ENCODE data around the gene OR2T27.

Gene OR2T27

DNA sequence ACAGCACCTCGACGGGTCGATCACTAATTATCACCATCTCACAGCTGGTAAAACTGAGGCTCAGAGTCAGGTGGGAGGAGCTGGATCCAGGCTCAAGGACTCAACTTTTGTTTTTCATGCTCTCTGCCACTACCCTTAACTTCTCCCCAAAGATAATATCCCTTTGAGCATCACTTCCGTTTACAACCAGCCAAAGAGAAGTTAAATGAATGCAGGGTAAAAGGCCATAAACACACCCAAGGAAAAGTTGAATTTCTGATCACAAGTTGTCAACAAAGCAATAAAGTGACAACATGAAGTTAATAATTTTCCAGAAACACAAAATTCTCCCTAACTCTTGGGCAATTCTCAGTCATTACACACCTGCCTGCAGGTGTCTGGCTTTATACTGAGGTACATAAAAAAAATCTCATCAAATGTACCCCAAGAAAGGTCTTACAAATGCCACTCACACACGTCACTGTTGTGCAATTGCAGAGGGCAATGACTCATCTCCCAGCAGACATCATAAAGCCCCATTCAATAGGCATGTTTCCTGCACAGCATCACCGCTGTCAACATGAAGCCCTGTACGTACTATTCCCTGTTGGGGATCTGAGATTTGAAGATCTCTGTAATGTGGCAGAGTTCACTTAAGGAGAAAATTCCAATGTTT lies 23.8 kb downstream of the OR2T27 start:
- Histone ChIP-seq H3K27me3 (ENCODE audit: insufficient read depth, low read length) (no peaks in the 10 kb centered on the region), H2AFZ (ENCODE audit: low read length) (no peak overlapping the region), H3K9me2 (ENCODE audit: low read depth, low read length) (no peaks in the 10 kb centered on the region), H3K4me3 (ENCODE audit: low read depth, low read length, poor library complexity, severe bottlenecking) (no peak overlapping the region), H3K9me3 (ENCODE audit: low read length) (no peaks in the 10 kb centered on the region), H3K4me1 (ENCODE audit: insufficient read depth, low read length, severe bottlenecking) (no peaks in the 10 kb centered on the region), H3K36me3 (ENCODE audit: insufficient read depth, low read length) (no peaks in the 10 kb centered on the region), H3K9ac (ENCODE audit: low read length) (no peak overlapping the region), H3K27ac (ENCODE audit: low read depth, low read length, poor library complexity, severe bottlenecking) (no peak overlapping the region), H3K4me2 (ENCODE audit: low read length) (no peak overlapping the region), H3F3A (ENCODE audit: insufficient read depth, low read length) (no peaks in the 10 kb centered on the region), H3K79me2 (ENCODE audit: insufficient read depth, low read length) (no peaks in the 10 kb centered on the region), H4K20me1 (ENCODE audit: insufficient read depth, low read length) (no peaks in the 10 kb centered on the region)
- TF ChIP-seq EZH2 (IDR thresholded peaks at IDR 0.05; ENCODE audit: borderline replicate concordance, low read length): no peak
- TF ChIP-seq, protein P1, sequence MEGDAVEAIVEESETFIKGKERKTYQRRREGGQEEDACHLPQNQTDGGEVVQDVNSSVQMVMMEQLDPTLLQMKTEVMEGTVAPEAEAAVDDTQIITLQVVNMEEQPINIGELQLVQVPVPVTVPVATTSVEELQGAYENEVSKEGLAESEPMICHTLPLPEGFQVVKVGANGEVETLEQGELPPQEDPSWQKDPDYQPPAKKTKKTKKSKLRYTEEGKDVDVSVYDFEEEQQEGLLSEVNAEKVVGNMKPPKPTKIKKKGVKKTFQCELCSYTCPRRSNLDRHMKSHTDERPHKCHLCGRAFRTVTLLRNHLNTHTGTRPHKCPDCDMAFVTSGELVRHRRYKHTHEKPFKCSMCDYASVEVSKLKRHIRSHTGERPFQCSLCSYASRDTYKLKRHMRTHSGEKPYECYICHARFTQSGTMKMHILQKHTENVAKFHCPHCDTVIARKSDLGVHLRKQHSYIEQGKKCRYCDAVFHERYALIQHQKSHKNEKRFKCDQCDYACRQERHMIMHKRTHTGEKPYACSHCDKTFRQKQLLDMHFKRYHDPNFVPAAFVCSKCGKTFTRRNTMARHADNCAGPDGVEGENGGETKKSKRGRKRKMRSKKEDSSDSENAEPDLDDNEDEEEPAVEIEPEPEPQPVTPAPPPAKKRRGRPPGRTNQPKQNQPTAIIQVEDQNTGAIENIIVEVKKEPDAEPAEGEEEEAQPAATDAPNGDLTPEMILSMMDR (IDR thresholded peaks at IDR 0.05; ENCODE audit: low read length): no peak

DNA sequence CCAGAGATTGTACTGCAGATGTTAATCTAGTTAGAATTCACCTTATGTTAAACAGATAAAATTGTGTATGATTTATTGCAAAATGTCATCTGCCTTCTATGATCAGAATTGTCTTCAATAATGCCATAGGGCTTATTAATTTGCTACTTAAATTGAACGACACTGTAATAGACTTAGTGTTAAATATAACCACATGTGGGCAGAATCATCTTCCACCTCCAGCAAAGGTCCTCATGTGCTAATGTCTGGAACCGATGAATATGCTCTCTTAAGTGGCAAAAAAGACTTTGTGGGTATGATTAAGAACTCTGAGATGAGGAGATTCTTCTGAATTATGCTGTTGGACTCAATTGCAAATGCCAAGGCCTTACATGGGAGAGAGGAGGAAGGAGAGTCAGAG lies 24.8 kb downstream of the OR2T27 start:
- no peak for TF ChIP-seq EZH2 (IDR thresholded peaks at IDR 0.05; ENCODE audit: borderline replicate concordance, low read length)
- TF ChIP-seq, protein P1 (IDR thresholded peaks at IDR 0.05; ENCODE audit: low read length): no peak
- H3K4me1 ChIP-seq (ENCODE audit: insufficient read depth, low read length, severe bottlenecking): no peaks in the 10 kb centered on the region
- no peak overlapping the region for H3K4me3 ChIP-seq (ENCODE audit: low read depth, low read length, poor library complexity, severe bottlenecking)

DNA sequence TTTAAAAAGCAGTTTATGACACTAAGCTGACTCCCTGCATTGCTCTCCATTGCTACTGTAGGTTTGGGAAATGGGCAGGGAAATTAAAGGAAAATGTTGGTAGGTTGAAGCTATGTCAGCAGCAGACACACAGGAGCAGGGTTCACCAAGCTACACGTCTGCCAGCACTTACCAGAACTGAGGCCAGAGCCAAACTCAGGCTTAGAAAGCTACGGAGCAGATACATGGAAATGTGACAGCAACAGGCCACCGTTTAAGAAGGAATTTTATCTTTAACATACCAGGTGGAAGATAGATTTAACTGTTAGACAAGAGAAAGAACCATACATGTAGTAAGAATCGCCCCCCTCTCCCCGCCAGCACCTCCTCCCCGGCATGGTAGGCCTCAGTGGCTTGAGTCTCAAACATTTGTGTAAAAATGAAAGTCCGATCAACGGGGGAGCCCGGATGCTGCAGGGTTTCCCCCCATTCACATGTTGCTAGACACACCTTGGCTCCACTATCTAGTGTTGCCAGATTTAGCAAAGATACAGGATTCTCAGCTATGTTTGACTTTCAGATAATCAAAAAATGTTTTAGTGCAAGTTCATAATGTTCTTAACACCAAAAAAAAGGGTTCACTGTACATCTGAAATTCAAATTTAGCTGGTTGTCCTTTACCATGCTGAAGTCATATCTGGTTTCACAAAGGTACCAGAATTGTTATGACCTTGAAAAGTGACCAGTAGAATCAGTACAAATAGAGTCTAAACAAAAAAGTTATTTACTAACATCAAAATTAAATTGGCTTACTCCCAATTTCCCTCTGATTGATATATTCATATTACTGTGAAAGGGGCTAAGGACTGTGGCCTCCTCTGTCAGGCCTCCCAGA lies 27.1 kb downstream of the OR2T27 start:
- no peak overlapping the region for H3K4me3 ChIP-seq (ENCODE audit: low read depth, low read length, poor library complexity, severe bottlenecking)
- no peaks in the 10 kb centered on the region for H3K79me2 ChIP-seq (ENCODE audit: insufficient read depth, low read length)
- H3K4me1 ChIP-seq (ENCODE audit: insufficient read depth, low read length, severe bottlenecking): no peaks in the 10 kb centered on the region
- H3K9me3 ChIP-seq (ENCODE audit: low read length): no peaks in the 10 kb centered on the region
- H4K20me1 ChIP-seq (ENCODE audit: insufficient read depth, low read length): no peaks in the 10 kb centered on the region
- H3F3A ChIP-seq (ENCODE audit: insufficient read depth, low read length): no peaks in the 10 kb centered on the region
- H2AFZ ChIP-seq (ENCODE audit: low read length): no peak overlapping the region
- no peak overlapping the region for H3K9ac ChIP-seq (ENCODE audit: low read length)
- H3K36me3 ChIP-seq (ENCODE audit: insufficient read depth, low read length): no peaks in the 10 kb centered on the region
- no peak overlapping the region for H3K27ac ChIP-seq (ENCODE audit: low read depth, low read length, poor library complexity, severe bottlenecking)
- H3K4me2 ChIP-seq (ENCODE audit: low read length): no peak overlapping the region
- no peaks in the 10 kb centered on the region for H3K27me3 ChIP-seq (ENCODE audit: insufficient read depth, low read length)
- no peaks in the 10 kb centered on the region for H3K9me2 ChIP-seq (ENCODE audit: low read depth, low read length)
- TF ChIP-seq, protein P1 (IDR thresholded peaks at IDR 0.05; ENCODE audit: low read length): no peak
- no peak for TF ChIP-seq EZH2 (IDR thresholded peaks at IDR 0.05; ENCODE audit: borderline replicate concordance, low read length)

More for the DNA sequence above, 24.8 kb downstream of the OR2T27 start:
- no peak overlapping the region for H3K27ac ChIP-seq (ENCODE audit: low read depth, low read length, poor library complexity, severe bottlenecking)
- no peaks in the 10 kb centered on the region for H3K9me3 ChIP-seq (ENCODE audit: low read length)
- H3K9ac ChIP-seq (ENCODE audit: low read length): no peak overlapping the region
- no peaks in the 10 kb centered on the region for H4K20me1 ChIP-seq (ENCODE audit: insufficient read depth, low read length)
- no peaks in the 10 kb centered on the region for H3K36me3 ChIP-seq (ENCODE audit: insufficient read depth, low read length)
- H2AFZ ChIP-seq (ENCODE audit: low read length): no peak overlapping the region
- H3K79me2 ChIP-seq (ENCODE audit: insufficient read depth, low read length): no peaks in the 10 kb centered on the region
- no peaks in the 10 kb centered on the region for H3K9me2 ChIP-seq (ENCODE audit: low read depth, low read length)
- H3F3A ChIP-seq (ENCODE audit: insufficient read depth, low read length): no peaks in the 10 kb centered on the region
- H3K4me2 ChIP-seq (ENCODE audit: low read length): no peak overlapping the region
- H3K27me3 ChIP-seq (ENCODE audit: insufficient read depth, low read length): no peaks in the 10 kb centered on the region
